Measurements from ENCODE around the gene ACTL6B. TPM values are rescaled to one million over a fixed set of nuclear protein-coding genes. Genes with fewer than 3 reads are reported as not detected.
"Not testable (repeated sequence)": the region's sequence is repeated elsewhere in the genome, so short reads cannot be mapped to it uniquely, and the experiment has no call there.

The ACTL6B gene
- total RNA-seq, 3 donors from 2014 or later = not detected

GRCh38 chr7:100670074-100670473 lies 13.8 kb upstream of the ACTL6B start:
- no peak for TF ChIP-seq POLR2A (IDR thresholded peaks at IDR 0.05)
- no peak for TF ChIP-seq POLR2AphosphoS5 (IDR thresholded peaks at IDR 0.05)
- no peak for TF ChIP-seq CTCF (IDR thresholded peaks at IDR 0.05)
- H3K27ac ChIP-seq = no peak overlapping the region
- H3K9me3 ChIP-seq = no peaks in the 10 kb centered on the region
- H3K36me3 ChIP-seq = no peaks in the 10 kb centered on the region
- intact Hi-C loops (cut with DNase I; ENCODE audit: low total_unique reads) = loop anchor here (10.0 kb wide), 1 partner anchor 65 kb away; the partner anchor contains the start of gene PCOLCE
- H3K27me3 ChIP-seq = no peaks in the 10 kb centered on the region
- no peaks in the 10 kb centered on the region for H3K4me1 ChIP-seq
- no peak overlapping the region for H3K4me3 ChIP-seq
- no peak for DNase-seq (ENCODE audit: low spot score in 2 of 2)

GRCh38 chr7:100669106-100669505 lies 12.9 kb upstream of the ACTL6B start:
- H3K4me1 ChIP-seq; H3K36me3 ChIP-seq; H3K4me3 ChIP-seq; H3K9me3 ChIP-seq; H3K27ac ChIP-seq; H3K27me3 ChIP-seq; intact Hi-C loops (cut with DNase I; ENCODE audit: low total_unique reads); DNase-seq (ENCODE audit: low spot score in 2 of 2): not testable (repeated sequence)

- no peak overlapping the region for H3K4me3 ChIP-seq
- intact Hi-C loops (cut with DNase I; ENCODE audit: low total_unique reads) = no loop called here
- H3K27me3 ChIP-seq = no peaks in the 10 kb centered on the region
- no peak for DNase-seq (ENCODE audit: low spot score in 2 of 2)
- H3K36me3 ChIP-seq = no peaks in the 10 kb centered on the region
- no peaks in the 10 kb centered on the region for H3K9me3 ChIP-seq
- H3K27ac ChIP-seq = no peak overlapping the region
- H3K4me1 ChIP-seq = no peaks in the 10 kb centered on the region
- no peak for TF ChIP-seq POLR2A (IDR thresholded peaks at IDR 0.05)
- TF ChIP-seq CTCF (IDR thresholded peaks at IDR 0.05) = no peak
- TF ChIP-seq POLR2AphosphoS5 (IDR thresholded peaks at IDR 0.05) = no peak
Observed at GRCh38 chr7:100668069-100668449, 11.8 kb upstream of the ACTL6B start.

GRCh38 chr7:100667331-100668068 lies 11.3 kb upstream of the ACTL6B start:
- no peaks in the 10 kb centered on the region for H3K9me3 ChIP-seq
- H3K4me1 ChIP-seq = no peaks in the 10 kb centered on the region
- H3K27me3 ChIP-seq = no peaks in the 10 kb centered on the region
- TF ChIP-seq POLR2A (IDR thresholded peaks at IDR 0.05) (no peak), CTCF (IDR thresholded peaks at IDR 0.05) (no peak), POLR2AphosphoS5 (IDR thresholded peaks at IDR 0.05) (no peak)
- intact Hi-C loops (cut with DNase I; ENCODE audit: low total_unique reads) = no loop called here
- H3K4me3 ChIP-seq = no peak overlapping the region
- DNase-seq (ENCODE audit: low spot score in 2 of 2) = no peak
- H3K27ac ChIP-seq = no peak overlapping the region
- no peaks in the 10 kb centered on the region for H3K36me3 ChIP-seq

GRCh38 chr7:100665168-100665726 lies 9.0 kb upstream of the ACTL6B start:
- TF ChIP-seq POLR2A (IDR thresholded peaks at IDR 0.05) (no peak), CTCF (IDR thresholded peaks at IDR 0.05) (no peak), POLR2AphosphoS5 (IDR thresholded peaks at IDR 0.05) (no peak)
- no peaks in the 10 kb centered on the region for H3K4me1 ChIP-seq
- intact Hi-C loops (cut with DNase I; ENCODE audit: low total_unique reads) = no loop called here
- no peak overlapping the region for H3K4me3 ChIP-seq
- H3K27ac ChIP-seq = no peak overlapping the region
- H3K9me3 ChIP-seq = no peaks in the 10 kb centered on the region
- H3K36me3 ChIP-seq = no peaks in the 10 kb centered on the region
- H3K27me3 ChIP-seq = no peaks in the 10 kb centered on the region
- no peak for DNase-seq (ENCODE audit: low spot score in 2 of 2)

- H3K27ac ChIP-seq; H3K9me3 ChIP-seq; H3K36me3 ChIP-seq; DNase-seq (ENCODE audit: low spot score in 2 of 2); intact Hi-C loops (cut with DNase I; ENCODE audit: low total_unique reads); H3K4me3 ChIP-seq; H3K4me1 ChIP-seq: not testable (repeated sequence)
- peaks cover 0 to 15% of the 10 kb centered on the region in 2 donors for H3K27me3 ChIP-seq
Observed at GRCh38 chr7:100662194-100662776, 6.0 kb upstream of the ACTL6B start.

Measured in breast epithelium (tissue), 4 donors.